Lower lobe of right lung (tissue), 2 donors: ENCODE measurements around the gene DNAJB2. TPM values are rescaled to one million over a fixed set of nuclear protein-coding genes. Genes with fewer than 3 reads are reported as not detected.
"Not testable (repeated sequence)": the region's sequence is repeated elsewhere in the genome, so short reads cannot be mapped to it uniquely, and the experiment has no call there.

Source experiments
- ATAC-seq, 2 donors: fragments of 200-7000 bp; cut with Tn5 transposase; one replicate each; pipeline ENCODE4 v1.9.1; 2020 to 2022; ENCODE audit warnings: mild to moderate bottlenecking in 2 of 2, moderate library complexity in 2 of 2
- DNase-seq: peaks from one replicate; pipeline ENCODE4 v3.0.0-alpha.2; 2020
- H3K27ac ChIP-seq: fragments of 200-600 bp; one replicate; pipeline ENCODE4 v1.8.0; 2022
- H3K27me3 ChIP-seq: fragments of 200-600 bp; one replicate; pipeline ENCODE4 v1.8.0; 2022; ENCODE audit warnings: low read depth
- H3K36me3 ChIP-seq: fragments of 200-600 bp; one replicate; pipeline ENCODE4 v1.8.0; 2022; ENCODE audit warnings: mild to moderate bottlenecking
- H3K4me1 ChIP-seq: fragments of 200-600 bp; one replicate; pipeline ENCODE4 v1.8.0; 2022
- H3K4me3 ChIP-seq: fragments of 200-600 bp; one replicate; pipeline ENCODE4 v1.8.0; 2022; ENCODE audit warnings: mild to moderate bottlenecking
- H3K9me3 ChIP-seq: fragments of 200-600 bp; one replicate; pipeline ENCODE4 v1.8.0; 2022
- CTCF ChIP-seq: fragments of 200-600 bp; IDR thresholded peaks from one replicate; pipeline ENCODE4 v1.8.0; 2022; ENCODE audit warnings: antibody characterized with exemption, mild to moderate bottlenecking
- intact Hi-C: fragments of 100-400 bp; cut with DNase I; formaldehyde crosslinking; loops from one replicate; pipeline ENCODE4 v1.11.0; 2022
- total RNA-seq: library from RNA; stranded (reverse); fragmentation: NEBNext Ultra II Directional; extraction: Animal tissue kit (Norgen Biotek cat#: 25700); gene quantifications from one replicate; pipeline ENCODE4 v1.2.1, GENCODE V29; 2021
- donor health status: DM: no; HTN: yes; CAD: no; lungs with severe emphysema.

The DNAJB2 gene
- total RNA-seq, 1 donor from 2014 or later, result 76.6 TPM

- H3K4me1 ChIP-seq, result peaks cover 19% of the 10 kb centered on the region
- DNase-seq (no peak), ATAC-seq (no peak)
- intact Hi-C loops, result no loop called here
- H3K36me3 ChIP-seq, result peaks cover 61% of the 10 kb centered on the region
- TF ChIP-seq CTCF, result no peak
- H3K9me3 ChIP-seq, result no peaks in the 10 kb centered on the region
- no peak overlapping the region for H3K4me3 ChIP-seq
- no peak overlapping the region for H3K27ac ChIP-seq
- no peaks in the 10 kb centered on the region for H3K27me3 ChIP-seq
Observed at GRCh38 chr2:219282943-219283581, 3.9 kb downstream of the DNAJB2 start.

GRCh38 chr2:219284501-219285372 is 5.6 kb downstream of the DNAJB2 start:
- intact Hi-C loops, result no loop called here
- Histone ChIP-seq H3K9me3 (no peaks in the 10 kb centered on the region), H3K4me1 (peaks cover 16% of the 10 kb centered on the region), H3K27ac (no peak overlapping the region), H3K4me3 (no peak overlapping the region), H3K36me3 (peaks cover 61% of the 10 kb centered on the region), H3K27me3 (no peaks in the 10 kb centered on the region)
- no peak for TF ChIP-seq CTCF
- ATAC-seq (no peak), DNase-seq (no peak)

GRCh38 chr2:219285373-219285735 is 6.2 kb downstream of the DNAJB2 start:
- ATAC-seq (no peak), DNase-seq (no peak)
- H3K36me3 ChIP-seq, result peaks cover 61% of the 10 kb centered on the region
- H3K4me1 ChIP-seq, result peaks cover 11% of the 10 kb centered on the region
- no peaks in the 10 kb centered on the region for H3K27me3 ChIP-seq
- intact Hi-C loops, result no loop called here
- no peak for TF ChIP-seq CTCF
- no peak overlapping the region for H3K27ac ChIP-seq
- H3K4me3 ChIP-seq, result no peak overlapping the region
- no peaks in the 10 kb centered on the region for H3K9me3 ChIP-seq

GRCh38 chr2:219285894-219286425 is 6.8 kb downstream of the DNAJB2 start:
- ATAC-seq (peak in 1 of 2 donors; percentile 4), DNase-seq (no peak)
- Histone ChIP-seq H3K4me1 (peaks cover 7% of the 10 kb centered on the region), H3K36me3 (peaks cover 55% of the 10 kb centered on the region), H3K27ac (no peak overlapping the region), H3K4me3 (no peak overlapping the region), H3K27me3 (no peaks in the 10 kb centered on the region), H3K9me3 (no peaks in the 10 kb centered on the region)
- intact Hi-C loops, result no loop called here
- TF ChIP-seq CTCF, result no peak

- Histone ChIP-seq H3K27me3 (no peaks in the 10 kb centered on the region), H3K27ac (no peak overlapping the region), H3K4me3 (no peak overlapping the region), H3K9me3 (no peaks in the 10 kb centered on the region), H3K36me3 (peaks cover 48% of the 10 kb centered on the region), H3K4me1 (peaks cover 7% of the 10 kb centered on the region)
- ATAC-seq (peak in 1 of 2 donors; percentile 8), DNase-seq (no peak)
- TF ChIP-seq CTCF, result no peak
- intact Hi-C loops, result no loop called here
Observed at GRCh38 chr2:219286436-219287115, 7.4 kb downstream of the DNAJB2 start.

- DNase-seq, H3K27ac ChIP-seq, ATAC-seq, H3K4me3 ChIP-seq, intact Hi-C loops, H3K4me1 ChIP-seq, H3K9me3 ChIP-seq, H3K27me3 ChIP-seq: not testable (repeated sequence)
- peaks cover 43% of the 10 kb centered on the region for H3K36me3 ChIP-seq
Observed at GRCh38 chr2:219287116-219287440, 7.9 kb downstream of the DNAJB2 start.
